ENCODE measurements around the gene MRPL48. TPM values are rescaled to one million over a fixed set of nuclear protein-coding genes. Genes with fewer than 3 reads are reported as not detected.

The MRPL48 gene
- total and polyA plus RNA-seq, 12 donors: 13.6 to 75.3 (median 32.0) TPM

DNA sequence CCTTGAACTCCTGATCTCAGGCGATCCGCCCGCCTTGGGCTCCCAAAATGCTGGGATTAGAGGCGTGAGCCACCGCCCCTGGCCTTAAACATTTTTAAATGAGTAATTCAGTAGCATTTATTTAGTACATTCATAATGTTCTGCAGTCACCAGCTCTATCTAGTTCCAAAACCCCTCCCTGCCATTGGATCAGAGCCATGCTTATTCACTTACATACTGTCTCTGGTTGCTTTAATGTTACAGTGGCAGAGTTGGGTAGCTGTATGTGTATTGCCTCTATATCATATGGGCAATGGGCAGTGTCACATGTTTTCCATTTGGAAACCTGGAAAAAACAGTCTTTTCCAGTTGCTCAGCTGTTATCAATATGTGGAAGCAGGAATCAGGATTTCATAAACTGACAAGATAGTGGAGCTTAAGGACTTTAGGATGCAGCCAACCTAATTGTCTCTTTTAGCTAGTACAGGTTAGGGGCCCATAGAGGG is 78.5 kb downstream of the MRPL48 start:
- intact Hi-C loops (cut with DNase I): loop anchor here in 1 of 2 donors (10.0 kb wide), 1 partner anchor 71 kb away; no protein-coding TSS in a partner anchor
- 26 to 48% (median 36%) methylated on average over 5 of the region's 5 CpGs for WGBS, 4 donors

DNA sequence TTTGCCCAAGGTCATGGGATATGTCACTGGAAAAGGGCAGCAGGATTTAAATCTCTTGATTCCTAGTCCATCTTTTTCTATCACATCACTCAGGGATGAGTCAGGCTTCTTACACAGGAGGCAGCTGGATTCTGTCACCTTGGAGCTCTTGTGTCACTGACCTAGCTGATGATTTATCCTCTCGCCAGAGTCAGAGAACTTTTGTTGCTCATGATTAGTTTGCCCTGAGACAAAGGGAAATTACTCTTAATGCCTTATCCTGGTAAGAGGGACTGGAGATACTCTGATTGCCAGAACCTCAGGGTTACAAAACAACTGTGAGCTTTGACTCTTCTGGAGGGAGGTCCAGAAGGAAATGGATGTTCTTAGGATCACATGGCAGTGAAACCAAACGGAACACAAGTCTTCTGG is 78.9 kb downstream of the MRPL48 start:
- WGBS, 4 donors: 22 to 29% (median 27%) methylated on average over 2 of the region's 2 CpGs
- Histone ChIP-seq H3K36me3 (replicated peaks in 1 of 2) (peaks cover 0 to 4% of the 10 kb centered on the region in 2 donors), H3K27me3 (no peaks in the 10 kb centered on the region), H3K4me1 (replicated peaks in 1 of 2) (peaks cover 9 to 36% of the 10 kb centered on the region in 2 donors), H3K9me3 (replicated peaks in 1 of 3) (no peaks in the 10 kb centered on the region), H3K27ac (peak overlapping the region; percentile 47 to 84 (median 72)), H3K4me3 (no peak overlapping the region)
- peak in 1 of 2 donors; percentile 53 for TF ChIP-seq POLR2A (IDR thresholded peaks at IDR 0.05)
- TF ChIP-seq, protein P1, sequence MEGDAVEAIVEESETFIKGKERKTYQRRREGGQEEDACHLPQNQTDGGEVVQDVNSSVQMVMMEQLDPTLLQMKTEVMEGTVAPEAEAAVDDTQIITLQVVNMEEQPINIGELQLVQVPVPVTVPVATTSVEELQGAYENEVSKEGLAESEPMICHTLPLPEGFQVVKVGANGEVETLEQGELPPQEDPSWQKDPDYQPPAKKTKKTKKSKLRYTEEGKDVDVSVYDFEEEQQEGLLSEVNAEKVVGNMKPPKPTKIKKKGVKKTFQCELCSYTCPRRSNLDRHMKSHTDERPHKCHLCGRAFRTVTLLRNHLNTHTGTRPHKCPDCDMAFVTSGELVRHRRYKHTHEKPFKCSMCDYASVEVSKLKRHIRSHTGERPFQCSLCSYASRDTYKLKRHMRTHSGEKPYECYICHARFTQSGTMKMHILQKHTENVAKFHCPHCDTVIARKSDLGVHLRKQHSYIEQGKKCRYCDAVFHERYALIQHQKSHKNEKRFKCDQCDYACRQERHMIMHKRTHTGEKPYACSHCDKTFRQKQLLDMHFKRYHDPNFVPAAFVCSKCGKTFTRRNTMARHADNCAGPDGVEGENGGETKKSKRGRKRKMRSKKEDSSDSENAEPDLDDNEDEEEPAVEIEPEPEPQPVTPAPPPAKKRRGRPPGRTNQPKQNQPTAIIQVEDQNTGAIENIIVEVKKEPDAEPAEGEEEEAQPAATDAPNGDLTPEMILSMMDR (IDR thresholded peaks at IDR 0.05): no peak
- peak; percentile 65 to 92 (median 83) for DNase-seq
- intact Hi-C loops (cut with DNase I): loop anchor here in 1 of 2 donors (10.0 kb wide), 1 partner anchor 72 kb away; no protein-coding TSS in a partner anchor

More for the DNA sequence above, 78.5 kb downstream of the MRPL48 start:
- Histone ChIP-seq H3K4me3 (no peak overlapping the region), H3K36me3 (replicated peaks in 1 of 2) (no peaks in the 10 kb centered on the region), H3K27me3 (no peaks in the 10 kb centered on the region), H3K9me3 (replicated peaks in 1 of 3) (no peaks in the 10 kb centered on the region), H3K27ac (peak overlapping the region; percentile 47 to 84 (median 60)), H3K4me1 (replicated peaks in 1 of 2) (peaks cover 9 to 36% of the 10 kb centered on the region in 2 donors)
- TF ChIP-seq, protein P1 (IDR thresholded peaks at IDR 0.05): peak in 1 of 6 experiments; percentile 10
- TF ChIP-seq POLR2A (IDR thresholded peaks at IDR 0.05): no peak
- peak in 5 of 7 donors; percentile 36 to 66 (median 44) for DNase-seq

DNA sequence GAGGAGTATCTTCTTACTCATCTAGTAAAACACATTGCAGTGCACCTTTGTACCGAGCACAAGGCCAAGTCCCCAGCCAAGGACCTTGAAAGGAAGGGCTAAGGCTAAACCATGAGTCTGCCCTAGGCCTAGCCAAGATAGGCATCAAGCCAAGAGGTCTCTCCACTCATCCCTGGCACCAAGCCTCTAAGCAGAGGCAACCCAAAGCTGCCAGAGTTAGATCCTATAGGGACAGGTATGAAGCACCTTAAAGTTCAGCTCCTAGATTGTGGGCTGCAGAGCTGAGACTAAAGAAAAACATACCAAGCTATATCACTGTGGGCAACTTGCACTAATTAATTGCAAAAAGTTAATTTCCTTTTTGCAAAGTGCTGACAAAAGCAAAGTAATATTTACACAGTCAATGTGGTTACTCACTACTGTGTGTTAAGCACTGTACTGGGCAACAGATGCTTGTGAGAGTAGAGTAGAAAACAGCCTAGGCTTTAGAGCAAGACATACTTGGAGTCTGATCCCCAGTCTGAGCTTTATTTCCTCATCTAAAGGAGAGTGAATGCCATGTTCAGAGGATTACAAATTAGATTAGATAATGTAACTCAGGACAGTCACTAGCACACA is 81.8 kb downstream of the MRPL48 start:
- no peaks in the 10 kb centered on the region for H3K9me3 ChIP-seq (replicated peaks in 1 of 3)
- no peak for TF ChIP-seq POLR2A (IDR thresholded peaks at IDR 0.05)
- TF ChIP-seq, protein P1 (IDR thresholded peaks at IDR 0.05): no peak
- peaks cover 9 to 36% of the 10 kb centered on the region in 2 donors for H3K4me1 ChIP-seq (replicated peaks in 1 of 2)
- 18 to 48% (median 40%) methylated on average over 1 of the region's 1 CpG for WGBS, 4 donors
- no peaks in the 10 kb centered on the region for H3K27me3 ChIP-seq
- DNase-seq: peak; percentile 58 to 85 (median 79)
- intact Hi-C loops (cut with DNase I): loop anchor here in 1 of 2 donors (10.0 kb wide), 1 partner anchor 75 kb away; no protein-coding TSS in a partner anchor
- H3K4me3 ChIP-seq: no peak overlapping the region
- peak overlapping the region in 4 of 5 donors; percentile 33 to 82 (median 65) for H3K27ac ChIP-seq
- peaks cover 0 to 22% of the 10 kb centered on the region in 2 donors for H3K36me3 ChIP-seq (replicated peaks in 1 of 2)

DNA sequence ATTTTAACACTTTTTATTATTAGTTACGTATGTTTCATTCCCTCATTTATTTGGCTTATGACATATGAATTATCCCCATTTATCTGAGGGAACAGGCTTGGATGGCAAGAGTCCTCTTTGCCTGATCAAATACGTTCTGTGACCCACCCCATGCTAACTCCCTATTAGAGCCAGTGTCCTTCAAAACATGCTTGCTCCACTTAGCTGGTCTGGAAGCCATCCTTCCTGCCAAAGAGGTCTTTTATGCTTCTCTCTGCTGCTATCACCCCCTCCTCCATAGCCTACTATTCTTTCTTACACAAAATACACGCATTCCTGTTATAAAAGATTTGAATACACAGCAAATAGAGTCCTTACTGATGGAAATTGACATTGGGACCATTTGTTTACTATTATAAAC is 82.6 kb downstream of the MRPL48 start:
- Histone ChIP-seq H3K4me3 (no peak overlapping the region), H3K36me3 (replicated peaks in 1 of 2) (peaks cover 0 to 22% of the 10 kb centered on the region in 2 donors), H3K4me1 (replicated peaks in 1 of 2) (peaks cover 9 to 43% of the 10 kb centered on the region in 2 donors), H3K9me3 (replicated peaks in 1 of 3) (no peaks in the 10 kb centered on the region), H3K27me3 (no peaks in the 10 kb centered on the region), H3K27ac (peak overlapping the region in 3 of 5 donors; percentile 49 to 82 (median 81))
- WGBS, 4 donors: 63 to 71% (median 70%) methylated on average over 3 of the region's 3 CpGs
- no peak for DNase-seq
- intact Hi-C loops (cut with DNase I): no loop called here
- TF ChIP-seq, protein P1 (IDR thresholded peaks at IDR 0.05): no peak
- TF ChIP-seq POLR2A (IDR thresholded peaks at IDR 0.05): no peak
